Astrocyte (in vitro differentiated cells and primary cell): Measurements from ENCODE around the gene EXOC5. TPM values are rescaled to one million over a fixed set of nuclear protein-coding genes. Genes with fewer than 3 reads are reported as not detected.
A peak's percentile ranks its signal among the peaks of the same experiment; 100 is the strongest.

Experiments
- DNase-seq: peaks from one replicate; pipeline ENCODE4 v3.0.0-alpha.2; 2010; ENCODE audit warnings: low read depth
- FAIRE-seq: peaks from 2 replicates; lab custom pipeline; 2011; peaks lifted over from hg19 to GRCh38; lab: Jason Lieb, UNC
- H2AFZ ChIP-seq: 2 replicates; pipeline ENCODE4 v1.6.0; 2012; ENCODE audit warnings: low read depth, low read length, inconsistent platforms
- H3K27ac ChIP-seq: 2 replicates; pipeline ENCODE4 v1.5.1; 2011; ENCODE audit warnings: low read depth, low read length, inconsistent platforms
- H3K27me3 ChIP-seq: 2 replicates; pipeline ENCODE4 v1.6.0; 2011; ENCODE audit warnings: low read length, inconsistent platforms; ENCODE audit not compliant: insufficient read depth
- H3K36me3 ChIP-seq: 2 replicates; pipeline ENCODE4 v1.5.1; 2011; ENCODE audit warnings: low read length, inconsistent platforms; ENCODE audit not compliant: insufficient read depth
- H3K4me1 ChIP-seq: 2 replicates; pipeline ENCODE4 v1.5.1; 2011; ENCODE audit warnings: low read length, inconsistent platforms; ENCODE audit not compliant: insufficient read depth
- H3K4me2 ChIP-seq: 2 replicates; pipeline ENCODE4 v1.6.0; 2012; ENCODE audit warnings: low read length, inconsistent platforms
- H3K4me3 ChIP-seq: 2 replicates; pipeline ENCODE4 v1.5.1; 2011; ENCODE audit warnings: low read depth, mild to moderate bottlenecking, low read length, inconsistent platforms; ENCODE audit not compliant: insufficient read depth
- H3K79me2 ChIP-seq: 2 replicates; pipeline ENCODE4 v1.6.0; 2012; ENCODE audit warnings: mild to moderate bottlenecking, low read length, inconsistent platforms; ENCODE audit not compliant: insufficient read depth
- H3K9ac ChIP-seq: 2 replicates; pipeline ENCODE4 v1.6.0; 2012; ENCODE audit warnings: mild to moderate bottlenecking, low read length, inconsistent platforms
- H3K9me3 ChIP-seq: 2 replicates; pipeline ENCODE4 v1.5.1; 2012; ENCODE audit warnings: low read depth, mild to moderate bottlenecking, low read length, inconsistent platforms; ENCODE audit not compliant: insufficient read depth
- H4K20me1 ChIP-seq: 2 replicates; pipeline ENCODE4 v1.6.0; 2012; ENCODE audit warnings: low read length, inconsistent platforms; ENCODE audit not compliant: insufficient read depth
- H3K27ac Mint-ChIP-seq: one replicate; pipeline ENCODE4 v1.8.0; 2021; ENCODE audit warnings: mild to moderate bottlenecking, mixed read lengths; ENCODE audit not compliant: unreplicated experiment
- H3K27me3 Mint-ChIP-seq: one replicate; pipeline ENCODE4 v1.8.0; 2021; ENCODE audit warnings: low read depth, mixed read lengths; ENCODE audit not compliant: unreplicated experiment
- H3K36me3 Mint-ChIP-seq: one replicate; pipeline ENCODE4 v1.8.0; 2021; ENCODE audit warnings: low read depth, mixed read lengths; ENCODE audit not compliant: unreplicated experiment
- H3K4me1 Mint-ChIP-seq: one replicate; pipeline ENCODE4 v1.8.0; 2021; ENCODE audit warnings: low read depth, mixed read lengths; ENCODE audit not compliant: unreplicated experiment
- H3K4me3 Mint-ChIP-seq: one replicate; pipeline ENCODE4 v1.8.0; 2021; ENCODE audit warnings: mild to moderate bottlenecking, moderate library complexity, mixed read lengths; ENCODE audit not compliant: unreplicated experiment
- H3K9me3 Mint-ChIP-seq: one replicate; pipeline ENCODE4 v1.8.0; 2021; ENCODE audit warnings: mild to moderate bottlenecking, mixed read lengths; ENCODE audit not compliant: unreplicated experiment
- EZH2 ChIP-seq: IDR thresholded peaks from 2 replicates; pipeline ENCODE4 v1.6.1; 2012; ENCODE audit warnings: mild to moderate bottlenecking, low read length, inconsistent platforms; ENCODE audit not compliant: insufficient read depth
- total RNA-seq: library from RNA; stranded (reverse); gene quantifications from 2 replicates; pipeline ENCODE4 v1.2.1, GENCODE V29; 2021
- TF ChIP-seq, protein P1 (sequence below): IDR thresholded peaks from 2 replicates; pipeline ENCODE4 v1.5.1; 2011; ENCODE audit warnings: low read depth, mild to moderate bottlenecking, inconsistent platforms, low read length, moderate library complexity; ENCODE audit not compliant: insufficient read depth

Gene EXOC5
- total RNA-seq, 1 donor from 2014 or later = 94.2 TPM

GRCh38 chr14:57254884-57255283, 13.8 kb downstream of the EXOC5 start:
- no peak overlapping the region for H3K27ac Mint-ChIP-seq

DNA sequence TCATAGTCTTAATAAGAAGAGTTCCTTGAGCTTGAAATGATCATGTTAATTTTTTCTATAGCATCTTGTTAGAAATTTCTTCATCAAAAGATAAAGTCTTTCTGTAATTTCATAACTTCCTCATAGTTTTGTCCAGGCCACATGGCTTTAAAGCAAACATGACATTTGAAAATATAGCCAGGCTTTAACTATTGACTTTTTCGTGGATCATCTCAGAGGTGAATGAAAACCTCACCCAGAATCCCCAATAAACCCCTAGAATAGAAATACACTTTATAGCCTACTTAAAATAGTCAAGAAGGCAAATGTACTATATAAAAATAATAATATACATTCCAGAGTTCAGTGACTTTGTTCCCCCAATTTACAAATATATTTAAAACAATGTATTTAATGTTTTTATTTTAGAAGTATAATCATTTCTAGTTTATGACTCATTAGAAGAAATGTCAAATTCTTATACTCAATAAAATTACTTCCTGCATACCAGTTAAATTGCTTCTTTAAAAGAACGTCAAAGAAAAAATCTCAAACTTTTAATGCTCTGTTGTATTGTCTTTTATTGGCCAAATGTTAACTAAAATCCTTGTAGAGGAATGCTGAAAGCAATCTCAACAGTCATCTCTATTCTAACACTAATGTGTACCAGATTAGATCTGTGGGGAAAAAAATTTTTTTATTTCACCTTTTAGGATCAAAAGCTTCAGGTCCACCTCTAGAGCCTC, 21.6 kb downstream of the EXOC5 start:
- peaks cover 28% of the 10 kb centered on the region for H4K20me1 ChIP-seq
- TF ChIP-seq, protein P1, sequence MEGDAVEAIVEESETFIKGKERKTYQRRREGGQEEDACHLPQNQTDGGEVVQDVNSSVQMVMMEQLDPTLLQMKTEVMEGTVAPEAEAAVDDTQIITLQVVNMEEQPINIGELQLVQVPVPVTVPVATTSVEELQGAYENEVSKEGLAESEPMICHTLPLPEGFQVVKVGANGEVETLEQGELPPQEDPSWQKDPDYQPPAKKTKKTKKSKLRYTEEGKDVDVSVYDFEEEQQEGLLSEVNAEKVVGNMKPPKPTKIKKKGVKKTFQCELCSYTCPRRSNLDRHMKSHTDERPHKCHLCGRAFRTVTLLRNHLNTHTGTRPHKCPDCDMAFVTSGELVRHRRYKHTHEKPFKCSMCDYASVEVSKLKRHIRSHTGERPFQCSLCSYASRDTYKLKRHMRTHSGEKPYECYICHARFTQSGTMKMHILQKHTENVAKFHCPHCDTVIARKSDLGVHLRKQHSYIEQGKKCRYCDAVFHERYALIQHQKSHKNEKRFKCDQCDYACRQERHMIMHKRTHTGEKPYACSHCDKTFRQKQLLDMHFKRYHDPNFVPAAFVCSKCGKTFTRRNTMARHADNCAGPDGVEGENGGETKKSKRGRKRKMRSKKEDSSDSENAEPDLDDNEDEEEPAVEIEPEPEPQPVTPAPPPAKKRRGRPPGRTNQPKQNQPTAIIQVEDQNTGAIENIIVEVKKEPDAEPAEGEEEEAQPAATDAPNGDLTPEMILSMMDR = no peak
- no peak for TF ChIP-seq EZH2
- H2AFZ ChIP-seq = no peak overlapping the region
- H3K27me3 ChIP-seq = no peaks in the 10 kb centered on the region
- no peaks in the 10 kb centered on the region for H3K9me3 ChIP-seq
- H3K79me2 ChIP-seq = peaks cover 53% of the 10 kb centered on the region
- Mint-ChIP-seq H3K4me3 (no peak overlapping the region), H3K4me1 (no peaks in the 10 kb centered on the region), H3K27me3 (no peaks in the 10 kb centered on the region), H3K9me3 (no peaks in the 10 kb centered on the region), H3K36me3 (no peaks in the 10 kb centered on the region), H3K27ac (no peak overlapping the region)
- DNase-seq (no peak), FAIRE-seq (peak; percentile 29)
- H3K4me1 ChIP-seq = no peaks in the 10 kb centered on the region
- no peak overlapping the region for H3K4me2 ChIP-seq
- no peaks in the 10 kb centered on the region for H3K36me3 ChIP-seq
- no peak overlapping the region for H3K27ac ChIP-seq
- no peak overlapping the region for H3K9ac ChIP-seq
- H3K4me3 ChIP-seq = no peak overlapping the region

More at GRCh38 chr14:57254884-57255283, 13.8 kb downstream of the EXOC5 start:
- H3K9ac ChIP-seq = no peak overlapping the region
- H4K20me1 ChIP-seq = peaks cover 91% of the 10 kb centered on the region
- no peaks in the 10 kb centered on the region for H3K27me3 Mint-ChIP-seq
- no peak overlapping the region for H2AFZ ChIP-seq
- H3K4me1 ChIP-seq = no peaks in the 10 kb centered on the region
- no peaks in the 10 kb centered on the region for H3K36me3 ChIP-seq
- H3K4me2 ChIP-seq = no peak overlapping the region
- H3K27me3 ChIP-seq = no peaks in the 10 kb centered on the region
- H3K9me3 ChIP-seq = no peaks in the 10 kb centered on the region
- H3K36me3 Mint-ChIP-seq = peaks cover 9% of the 10 kb centered on the region
- no peak overlapping the region for H3K27ac ChIP-seq
- H3K79me2 ChIP-seq = peaks cover 100% of the 10 kb centered on the region
- FAIRE-seq = no peak
- TF ChIP-seq, protein P1 = no peak
- DNase-seq = no peak
- no peak overlapping the region for H3K4me3 ChIP-seq
- H3K4me3 Mint-ChIP-seq = no peak overlapping the region
- H3K4me1 Mint-ChIP-seq = peaks cover 9% of the 10 kb centered on the region
- no peaks in the 10 kb centered on the region for H3K9me3 Mint-ChIP-seq

DNA sequence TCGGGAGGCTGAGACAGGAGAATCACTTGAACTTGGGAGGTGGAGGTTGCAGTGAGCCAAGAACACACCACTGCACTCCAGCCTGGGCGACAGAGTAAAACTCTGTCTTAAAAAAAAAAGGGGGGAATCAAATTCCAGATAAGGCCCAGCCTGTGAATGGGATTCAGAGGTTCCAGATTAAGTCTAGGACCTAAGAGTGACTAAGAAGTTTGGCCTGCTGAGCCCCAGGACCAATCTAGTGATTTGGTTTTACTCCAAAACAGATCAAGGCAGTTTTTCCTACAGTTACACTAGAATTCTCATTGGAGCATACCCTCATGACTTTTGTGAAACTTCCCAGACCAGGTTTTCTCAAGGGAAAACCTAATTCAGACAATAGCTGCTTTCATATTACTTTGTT, 22.8 kb downstream of the EXOC5 start:
- DNase-seq (no peak), FAIRE-seq (no peak)
- TF ChIP-seq, protein P1 = no peak
- no peak for TF ChIP-seq EZH2
- no peak overlapping the region for H3K4me3 ChIP-seq
- H2AFZ ChIP-seq = no peak overlapping the region
- no peaks in the 10 kb centered on the region for H3K9me3 Mint-ChIP-seq
- H4K20me1 ChIP-seq = peaks cover 18% of the 10 kb centered on the region
- H3K4me1 ChIP-seq = no peaks in the 10 kb centered on the region
- H3K9me3 ChIP-seq = no peaks in the 10 kb centered on the region
- no peaks in the 10 kb centered on the region for H3K36me3 Mint-ChIP-seq
- no peak overlapping the region for H3K27ac Mint-ChIP-seq
- no peak overlapping the region for H3K9ac ChIP-seq
- H3K4me2 ChIP-seq = no peak overlapping the region
- no peaks in the 10 kb centered on the region for H3K27me3 Mint-ChIP-seq
- H3K79me2 ChIP-seq = peaks cover 45% of the 10 kb centered on the region
- no peak overlapping the region for H3K27ac ChIP-seq
- H3K4me3 Mint-ChIP-seq = no peak overlapping the region
- H3K36me3 ChIP-seq = no peaks in the 10 kb centered on the region
- H3K27me3 ChIP-seq = no peaks in the 10 kb centered on the region
- H3K4me1 Mint-ChIP-seq = no peaks in the 10 kb centered on the region
